WTC11 (cell line): ENCODE data around the gene EYS. TPM values are rescaled to one million over a fixed set of nuclear protein-coding genes. Genes with fewer than 3 reads are reported as not detected.

ENCODE experiments used
- ATAC-seq: fragments of 200-7000 bp; cut with Tn5 transposase; 2 replicates; pipeline ENCODE4 v1.10.0; 2021; ENCODE audit warnings: mild to moderate bottlenecking, moderate library complexity
- CTCF ChIA-PET: fragments of 300-600 bp; sonication (Branson Sonifier 250); formaldehyde crosslinking; loops from one replicate; lab custom pipeline; 2021; ENCODE audit warnings: antibody characterized with exemption; lab: Charles Lee
- POLR2A ChIA-PET: fragments of 350-600 bp; sonication (Branson Sonifier 250); formaldehyde crosslinking; loops from one replicate; lab custom pipeline; 2021; ENCODE audit warnings: antibody characterized with exemption; lab: Charles Lee
- DNase-seq: peaks from one replicate; pipeline ENCODE4 v3.0.0; 2021; ENCODE audit warnings: low spot score
- H3K27ac Mint-ChIP-seq: 2 replicates; pipeline ENCODE4 v1.8.0; 2021; ENCODE audit warnings: mixed read lengths
- H3K27me3 Mint-ChIP-seq: 2 replicates; pipeline ENCODE4 v1.8.0; 2021; ENCODE audit warnings: low read depth, mild to moderate bottlenecking, moderate library complexity, mixed read lengths
- H3K36me3 Mint-ChIP-seq: 2 replicates; pipeline ENCODE4 v1.8.0; 2021; ENCODE audit warnings: mixed read lengths
- H3K4me1 Mint-ChIP-seq: 2 replicates; pipeline ENCODE4 v1.8.0; 2022; ENCODE audit warnings: mixed read lengths
- H3K4me3 Mint-ChIP-seq: 2 replicates; pipeline ENCODE4 v1.8.0; 2021; ENCODE audit warnings: mild to moderate bottlenecking, moderate library complexity, mixed read lengths
- H3K9me3 Mint-ChIP-seq: 2 replicates; pipeline ENCODE4 v1.8.0; 2021; ENCODE audit warnings: mixed read lengths
- ATF6 ChIP-seq: sonication (generic); formaldehyde crosslinking; IDR thresholded peaks from 2 replicates; pipeline ENCODE4 v1.8.1; 2023; ENCODE audit warnings: mild to moderate bottlenecking, missing genetic modification reagents
- CBFB ChIP-seq: sonication (generic); formaldehyde crosslinking; IDR thresholded peaks from 2 replicates; pipeline ENCODE4 v1.8.1; 2022; ENCODE audit warnings: mild to moderate bottlenecking, low read depth, missing genetic modification reagents
- CTCF ChIP-seq: fragments of 200-600 bp; IDR thresholded peaks from 2 replicates; pipeline ENCODE4 v1.8.0; 2022; ENCODE audit warnings: antibody characterized with exemption
- EMX1 ChIP-seq: fragments of 250-450 bp; sonication (Bioruptor Pico); IDR thresholded peaks from 2 replicates; pipeline ENCODE4 v1.8.0; 2021; ENCODE audit warnings: mild to moderate bottlenecking
- FOXP1 ChIP-seq: sonication (generic); formaldehyde crosslinking; IDR thresholded peaks from 2 replicates; pipeline ENCODE4 v1.8.0; 2022; ENCODE audit warnings: missing genetic modification reagents, mild to moderate bottlenecking, moderate library complexity, borderline replicate concordance
- FOXP4 ChIP-seq: sonication (generic); formaldehyde crosslinking; IDR thresholded peaks from 2 replicates; pipeline ENCODE4 v1.8.0; 2022; ENCODE audit warnings: mild to moderate bottlenecking, missing genetic modification reagents
- IRF2 ChIP-seq: sonication (generic); formaldehyde crosslinking; IDR thresholded peaks from 2 replicates; pipeline ENCODE4 v1.8.0; 2022; ENCODE audit warnings: low read depth, missing genetic modification reagents, borderline replicate concordance
- MAX ChIP-seq: sonication (generic); formaldehyde crosslinking; IDR thresholded peaks from 2 replicates; pipeline ENCODE4 v1.8.0; 2022; ENCODE audit warnings: mild to moderate bottlenecking, missing genetic modification reagents
- MYBL2 ChIP-seq: sonication (generic); formaldehyde crosslinking; IDR thresholded peaks from 2 replicates; pipeline ENCODE4 v1.8.1; 2023; ENCODE audit warnings: mild to moderate bottlenecking, moderate library complexity, missing genetic modification reagents
- NFE2L1 ChIP-seq: sonication (generic); formaldehyde crosslinking; IDR thresholded peaks from 2 replicates; pipeline ENCODE4 v1.8.1; 2023; ENCODE audit warnings: missing genetic modification reagents
- NR3C1 ChIP-seq: sonication (generic); formaldehyde crosslinking; conservative IDR thresholded peaks from 2 replicates; pipeline ENCODE4 v1.8.1; 2023; ENCODE audit warnings: low read depth, mild to moderate bottlenecking, missing genetic modification reagents
- ZNF138 ChIP-seq: sonication (generic); formaldehyde crosslinking; conservative IDR thresholded peaks from 2 replicates; pipeline ENCODE4 v1.8.1; 2022; ENCODE audit warnings: mild to moderate bottlenecking, moderate library complexity, missing genetic modification reagents
- ZNF219 ChIP-seq: sonication (generic); formaldehyde crosslinking; IDR thresholded peaks from 2 replicates; pipeline ENCODE4 v1.8.0; 2023; ENCODE audit warnings: missing genetic modification reagents, mild to moderate bottlenecking, borderline replicate concordance
- ZNF263 ChIP-seq: sonication (generic); formaldehyde crosslinking; IDR thresholded peaks from 2 replicates; pipeline ENCODE4 v1.8.1; 2022; ENCODE audit warnings: low read depth, mild to moderate bottlenecking, moderate library complexity, missing genetic modification reagents
- ZNF281 ChIP-seq: sonication (generic); formaldehyde crosslinking; IDR thresholded peaks from 2 replicates; pipeline ENCODE4 v1.8.0; 2023; ENCODE audit warnings: mild to moderate bottlenecking, missing genetic modification reagents
- ZNF416 ChIP-seq: fragments of 250-450 bp; sonication (Bioruptor Pico); IDR thresholded peaks from 2 replicates; pipeline ENCODE4 v1.9.0; 2021; ENCODE audit warnings: mild to moderate bottlenecking, inconsistent platforms
- ZNF512 ChIP-seq: sonication (generic); formaldehyde crosslinking; IDR thresholded peaks from 2 replicates; pipeline ENCODE4 v1.8.1; 2022; ENCODE audit warnings: missing genetic modification reagents, borderline replicate concordance
- ZNF532 ChIP-seq: fragments of 250-450 bp; sonication (Bioruptor Pico); IDR thresholded peaks from 2 replicates; pipeline ENCODE4 v1.9.0; 2021; ENCODE audit warnings: mild to moderate bottlenecking, borderline replicate concordance
- total RNA-seq: library from RNA; stranded (reverse); gene quantifications from 3 replicates; pipeline ENCODE4 v1.2.3, GENCODE V29; 2021

EYS gene
- total RNA-seq, 1 experiment from 2014 or later = not detected

- CTCF ChIA-PET = no interaction called here
- H3K27me3 Mint-ChIP-seq = no peaks in the 10 kb centered on the region; the same call in 1 of the 2 replicates
- no peak overlapping the region for H3K27ac Mint-ChIP-seq
- DNase-seq (no peak), ATAC-seq (no peak)
- POLR2A ChIA-PET = no interaction called here
- H3K36me3 Mint-ChIP-seq = no peaks in the 10 kb centered on the region
- no peaks in the 10 kb centered on the region; the same call in 1 of the 2 replicates for H3K4me1 Mint-ChIP-seq
- TF ChIP-seq CBFB (no peak), ZNF263 (no peak), FOXP1 (CRISPR knock-in tag) (no peak), ATF6 (CRISPR knock-in tag) (no peak), MAX (no peak)
- H3K4me3 Mint-ChIP-seq = no peak overlapping the region
- peaks cover 7% of the 10 kb centered on the region; the same call in 1 of the 2 replicates for H3K9me3 Mint-ChIP-seq
Measured at GRCh38 chr6:63799313-63799712, 1907.7 kb downstream of the EYS start.

GRCh38 chr6:63798378-63798777 lies 1908.6 kb downstream of the EYS start:
- DNase-seq (no peak), ATAC-seq (no peak)
- ChIA-PET CTCF (no interaction called here), POLR2A (no interaction called here)
- no peaks in the 10 kb centered on the region; the same call in 1 of the 2 replicates for H3K4me1 Mint-ChIP-seq
- TF ChIP-seq NR3C1 (CRISPR knock-in tag) = no peak
- TF ChIP-seq FOXP4 (CRISPR knock-in tag) = no peak
- TF ChIP-seq ZNF219 = no peak
- no peak for TF ChIP-seq MYBL2
- no peak for TF ChIP-seq ZNF512 (CRISPR knock-in tag)
- TF ChIP-seq ZNF138 (CRISPR knock-in tag) = no peak
- no peak for TF ChIP-seq NFE2L1
- no peak for TF ChIP-seq ZNF416
- no peak for TF ChIP-seq IRF2 (CRISPR knock-in tag)
- TF ChIP-seq CTCF = no peak
- no peak for TF ChIP-seq EMX1 (CRISPR knock-in tag)
- H3K27me3 Mint-ChIP-seq = no peaks in the 10 kb centered on the region; the same call in 1 of the 2 replicates
- H3K4me3 Mint-ChIP-seq = no peak overlapping the region
- no peaks in the 10 kb centered on the region for H3K36me3 Mint-ChIP-seq
- H3K27ac Mint-ChIP-seq = no peak overlapping the region
- H3K9me3 Mint-ChIP-seq = peaks cover 5% of the 10 kb centered on the region; the same call in 1 of the 2 replicates

- DNase-seq = no peak
- no peak for ATAC-seq
- Mint-ChIP-seq H3K27me3 (no peaks in the 10 kb centered on the region), H3K27ac (no peak overlapping the region), H3K4me1 (peaks cover 3% of the 10 kb centered on the region; the same call in 1 of the 2 replicates), H3K9me3 (peaks cover 8% of the 10 kb centered on the region), H3K4me3 (no peak overlapping the region), H3K36me3 (no peaks in the 10 kb centered on the region)
- ChIA-PET POLR2A (no interaction called here), CTCF (no interaction called here)
- TF ChIP-seq ZNF532 = no peak
- no peak for TF ChIP-seq ZNF281 (CRISPR knock-in tag)
Measured at GRCh38 chr6:63797721-63798120, 1909.3 kb downstream of the EYS start.
